ENCODE data around the gene TEX11. TPM values are rescaled to one million over a fixed set of nuclear protein-coding genes. Genes with fewer than 3 reads are reported as not detected.

TEX11 gene
- polyA plus RNA-seq, 1 of the 3 experiments (the other 2 are of a cell fraction), result not detected

GRCh38 chrX:70497026-70497425 lies 411.5 kb downstream of the TEX11 start:
- H3F3A ChIP-seq (replicated peaks; ENCODE audit: insufficient read depth), result no peaks in the 10 kb centered on the region
- no peak for DNase-seq
- H3K27ac ChIP-seq (ENCODE audit: low read depth in 2 of 2, low read length in 1 of 2), result no peak overlapping the region
- no peaks in the 10 kb centered on the region for H3K27me3 ChIP-seq (ENCODE audit: insufficient read depth)
- no peak overlapping the region for H3K4me3 ChIP-seq (ENCODE audit: low read depth in 2 of 2, low read length in 1 of 2)
- no peaks in the 10 kb centered on the region for H3K9me3 ChIP-seq
- no peak overlapping the region for H2AFZ ChIP-seq (ENCODE audit: low read depth)
- WGBS (ENCODE audit: low lambda C conversion rate), result 54% methylated on average over 2 of the region's 3 CpGs
- H4K20me1 ChIP-seq (ENCODE audit: insufficient read depth), result no peaks in the 10 kb centered on the region
- H3K9me2 ChIP-seq, result no peaks in the 10 kb centered on the region
- POLR2A ChIA-PET, result no interaction called here
- no peaks in the 10 kb centered on the region for H3K4me1 ChIP-seq (ENCODE audit: control insufficient read depth in 1 of 2, insufficient read depth in 2 of 2, low read depth in 1 of 2, low read length in 1 of 2)
- no peaks in the 10 kb centered on the region for H3K79me2 ChIP-seq (ENCODE audit: insufficient read depth)
- H3K4me2 ChIP-seq, result no peak overlapping the region
- no peak overlapping the region for H3K9ac ChIP-seq
- TF ChIP-seq FOXJ3 (CRISPR knock-in tag; IDR thresholded peaks at IDR 0.05) (no peak), RAD21 (IDR thresholded peaks at IDR 0.05; ENCODE audit: low read length) (no peak), RFX5 (IDR thresholded peaks at IDR 0.05; ENCODE audit: low read length) (no peak), YY1 (IDR thresholded peaks at IDR 0.05; ENCODE audit: low read depth) (no peak), GABPA (IDR thresholded peaks at IDR 0.05; ENCODE audit: low read depth) (no peak), NRF1 (IDR thresholded peaks at IDR 0.05; ENCODE audit: low read depth, low read length) (no peak), REST (IDR thresholded peaks at IDR 0.05; ENCODE audit: low read depth, low read length) (no peak), EZH2phosphoT487 (IDR thresholded peaks at IDR 0.05; ENCODE audit: borderline replicate concordance, low read depth) (no peak), CTCF (IDR thresholded peaks at IDR 0.05) (no peak)
- CTCF ChIA-PET, result no interaction called here
- H3K36me3 ChIP-seq (replicated peaks in 1 of 2; ENCODE audit: control insufficient read depth in 1 of 2, insufficient read depth in 2 of 2, low read length in 1 of 2), result peaks cover 0 to 24% of the 10 kb centered on the region in 2 experiments

- Histone ChIP-seq H3K27ac (ENCODE audit: low read depth in 2 of 2, low read length in 1 of 2) (no peak overlapping the region), H3K9me3 (no peaks in the 10 kb centered on the region), H3K9ac (no peak overlapping the region), H3F3A (replicated peaks; ENCODE audit: insufficient read depth) (no peaks in the 10 kb centered on the region), H3K36me3 (replicated peaks in 1 of 2; ENCODE audit: control insufficient read depth in 1 of 2, insufficient read depth in 2 of 2, low read length in 1 of 2) (peaks cover 0 to 24% of the 10 kb centered on the region in 2 experiments), H3K4me3 (ENCODE audit: low read depth in 2 of 2, low read length in 1 of 2) (no peak overlapping the region), H3K4me2 (no peak overlapping the region), H2AFZ (ENCODE audit: low read depth) (no peak overlapping the region), H3K4me1 (ENCODE audit: control insufficient read depth in 1 of 2, insufficient read depth in 2 of 2, low read depth in 1 of 2, low read length in 1 of 2) (no peaks in the 10 kb centered on the region), H3K79me2 (ENCODE audit: insufficient read depth) (no peaks in the 10 kb centered on the region), H3K27me3 (ENCODE audit: insufficient read depth) (no peaks in the 10 kb centered on the region), H3K9me2 (no peaks in the 10 kb centered on the region), H4K20me1 (ENCODE audit: insufficient read depth) (no peaks in the 10 kb centered on the region)
- 48% methylated on average over 5 of the region's 5 CpGs for WGBS (ENCODE audit: low lambda C conversion rate)
- DNase-seq, result no peak
- CTCF ChIA-PET, result no interaction called here
- POLR2A ChIA-PET, result no interaction called here
- TF ChIP-seq GABPA (IDR thresholded peaks at IDR 0.05; ENCODE audit: low read depth) (no peak), USF2 (IDR thresholded peaks at IDR 0.05; ENCODE audit: borderline replicate concordance, low read depth, low read length) (no peak), SMC3 (IDR thresholded peaks at IDR 0.05; ENCODE audit: low read depth, low read length) (no peak), PBX3 (IDR thresholded peaks at IDR 0.05) (no peak), TAF1 (IDR thresholded peaks at IDR 0.05; ENCODE audit: borderline replicate concordance, low read depth, low read length) (no peak), MAX (IDR thresholded peaks at IDR 0.05; ENCODE audit: low read depth) (no peak), JUND (IDR thresholded peaks at IDR 0.05) (no peak), EP300 (IDR thresholded peaks at IDR 0.05; ENCODE audit: borderline replicate concordance in 1 of 2, low read depth in 1 of 2, low read length in 1 of 2) (no peak), RAD21 (IDR thresholded peaks at IDR 0.05; ENCODE audit: low read length) (no peak), FOXM1 (IDR thresholded peaks at IDR 0.05; ENCODE audit: low read depth) (no peak), POLR2AphosphoS5 (IDR thresholded peaks at IDR 0.05; ENCODE audit: low read depth, low read length) (no peak), SIN3A (IDR thresholded peaks at IDR 0.05; ENCODE audit: borderline replicate concordance, low read depth, low read length) (no peak), MXI1 (IDR thresholded peaks at IDR 0.05; ENCODE audit: low read depth, low read length) (no peak), TEAD4 (IDR thresholded peaks at IDR 0.05; ENCODE audit: borderline replicate concordance, insufficient read depth) (no peak), RXRA (IDR thresholded peaks at IDR 0.05; ENCODE audit: borderline replicate concordance, low read depth) (no peak), GATA2 (CRISPR knock-in tag; IDR thresholded peaks at IDR 0.05) (no peak)
Observed at GRCh38 chrX:70496491-70496890, 412.0 kb downstream of the TEX11 start.
